HEK293 (cell line): ENCODE data around the gene PTPN11.

Source experiments
- AEBP2 ChIP-seq: fragments of 450-650 bp; formaldehyde crosslinking; IDR thresholded peaks from 2 replicates; pipeline ENCODE4 v1.5.1; 2016; ENCODE audit warnings: missing biosample characterization, missing genetic modification characterization, borderline replicate concordance
- CTCF ChIP-seq: fragments of 450-650 bp; formaldehyde crosslinking; IDR thresholded peaks from 2 replicates; pipeline ENCODE4 v1.5.1; 2016; ENCODE audit warnings: missing biosample characterization, missing genetic modification characterization
- OVOL3 ChIP-seq: fragments of 450-650 bp; formaldehyde crosslinking; IDR thresholded peaks from 2 replicates; pipeline ENCODE4 v1.5.1; 2016; ENCODE audit warnings: missing biosample characterization, missing genetic modification characterization
- PBX3 ChIP-seq: sonication (generic); formaldehyde crosslinking; IDR thresholded peaks from 2 replicates; pipeline ENCODE4 v1.8.1; 2022; ENCODE audit warnings: mild to moderate bottlenecking, moderate library complexity, missing genetic modification reagents
- SETDB1 ChIP-seq: IDR thresholded peaks from one replicate; pipeline ENCODE4 v1.6.1; 2017; ENCODE audit warnings: mild to moderate bottlenecking, low read length, moderate library complexity, mixed read lengths; ENCODE audit not compliant: insufficient read length
- TCF7L2 ChIP-seq: IDR thresholded peaks from 2 replicates; pipeline ENCODE4 v1.6.1; 2011; ENCODE audit warnings: low read depth, mild to moderate bottlenecking, inconsistent platforms, low read length, moderate library complexity, borderline replicate concordance
- ZBTB1 ChIP-seq: fragments of 450-650 bp; formaldehyde crosslinking; IDR thresholded peaks from 2 replicates; pipeline ENCODE4 v1.5.1; 2016; ENCODE audit warnings: missing biosample characterization, missing genetic modification characterization
- ZBTB26 ChIP-seq: fragments of 450-650 bp; formaldehyde crosslinking; optimal IDR thresholded peaks from 2 replicates; pipeline ENCODE3; 2016; ENCODE audit warnings: missing biosample characterization, mild to moderate bottlenecking, missing genetic modification characterization
- ZNF26 ChIP-seq: fragments of 450-650 bp; formaldehyde crosslinking; IDR thresholded peaks from 2 replicates; pipeline ENCODE4 v1.5.1; 2016; ENCODE audit warnings: missing biosample characterization, missing genetic modification characterization
- ZNF324 ChIP-seq: fragments of 450-650 bp; formaldehyde crosslinking; IDR thresholded peaks from 2 replicates; pipeline ENCODE4 v1.5.1; 2016; ENCODE audit warnings: missing biosample characterization, missing genetic modification characterization
- ZNF366 ChIP-seq: fragments of 450-650 bp; formaldehyde crosslinking; conservative IDR thresholded peaks from 2 replicates; pipeline ENCODE4 v1.5.1; 2016; ENCODE audit warnings: missing biosample characterization, missing genetic modification characterization
- ZNF513 ChIP-seq: fragments of 450-650 bp; IDR thresholded peaks from 2 replicates; pipeline ENCODE4 v1.5.1; 2018; ENCODE audit warnings: missing biosample characterization, missing genetic modification characterization

GRCh38 chr12:112418608-112419296, at the start of gene PTPN11:
- TF ChIP-seq ZNF324: no peak
- TF ChIP-seq CTCF: peak; percentile 50; the same call in 1 of the 2 replicates
- TF ChIP-seq OVOL3 (tag by site-specific recombination): 0 out of 2 replicates have a peak, but pooled peaks have one; percentile 13
- TF ChIP-seq TCF7L2: no peak
- no peak for TF ChIP-seq ZBTB1
- no peak for TF ChIP-seq SETDB1
- no peak; the same call in 1 of the 2 replicates for TF ChIP-seq ZNF513
- TF ChIP-seq PBX3: peak; percentile 17; the same call in 1 of the 2 replicates
- no peak for TF ChIP-seq ZNF26
- peak; percentile 87 for TF ChIP-seq ZBTB26 (tag by site-specific recombination)
- no peak for TF ChIP-seq ZNF366 (tag by site-specific recombination)
- TF ChIP-seq AEBP2 (tag by site-specific recombination): no peak
